Heart left ventricle (tissue), 13 donors: Measurements from ENCODE around the gene DNAJC17.

ENCODE experiments used
- POLR2A ChIP-seq, 2 donors: fragments of 450-650 bp; IDR thresholded peaks; one replicate each; pipeline ENCODE4 v1.6.1; 2017; ENCODE audit warnings: antibody characterized with exemption in 2 of 2, mild to moderate bottlenecking in 2 of 2, moderate library complexity in 2 of 2
- TF ChIP-seq, protein P1 (sequence below), 12 donors: fragments of 200-600 bp; sonication (generic) in 4 of 12; IDR thresholded peaks; one replicate each; pipeline versions ENCODE4 v1.5.0 to v1.8.0; 2018 to 2022; ENCODE audit warnings: antibody characterized with exemption in 12 of 12, mild to moderate bottlenecking in 5 of 12
- donor health status: ischemic (EF 13 %, LVEDD 7.1; RV severe dilation, severe dysfunction).
- donor health status: DM: no; HTN: yes; CAD: no.
- donor health status: DM: no; HTN: no; CAD: no.
- donor health status: ischemic (EF 25% LVEDD 6.9; RV normal size, moderate dysfunction).
- donor health status: ischemic (EF 25% LVEDD 5.7; RV mildly dilated, moderate dysfunction).
- donor health status: ischemic (EF 35%, LVEDD 5.7; RV mildly dilated, moderate dysfunction).
- donor health status: nonischemic (EF 11% LVEDD 7.7; RV severe dilation, severe dysfunction).
- donor health status: DM: yes; HTN: yes; CAD: no.
- donor health status: PGD.
- donor health status: ischemic (EF 29% LVEDD 5.4; RV normal size, mild dysfunction).
- donor health status: nonischemic (EF 23%, LVEDD 6.1; RV moderate dilation, normal function).

DNA sequence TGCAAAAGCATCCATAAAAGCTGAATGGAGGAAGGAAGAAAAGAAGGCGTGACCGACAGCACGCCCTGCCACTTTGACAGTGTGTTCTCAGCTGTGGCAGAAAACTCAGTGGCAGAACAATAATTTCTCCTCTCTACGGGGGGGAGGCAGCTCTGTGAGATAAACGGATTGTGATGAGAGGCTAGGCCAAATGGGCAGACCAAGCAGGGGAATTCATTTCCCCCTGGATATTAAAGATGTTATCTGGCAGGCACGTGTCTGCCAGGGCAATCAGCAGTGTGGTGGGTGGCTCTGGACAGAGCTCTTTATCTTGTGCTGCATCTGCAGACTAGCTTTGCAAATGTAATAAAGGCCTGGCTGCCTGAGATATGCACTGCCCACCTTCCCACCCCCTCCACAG lies 50.3 kb downstream of the DNAJC17 start:
- TF ChIP-seq, protein P1, sequence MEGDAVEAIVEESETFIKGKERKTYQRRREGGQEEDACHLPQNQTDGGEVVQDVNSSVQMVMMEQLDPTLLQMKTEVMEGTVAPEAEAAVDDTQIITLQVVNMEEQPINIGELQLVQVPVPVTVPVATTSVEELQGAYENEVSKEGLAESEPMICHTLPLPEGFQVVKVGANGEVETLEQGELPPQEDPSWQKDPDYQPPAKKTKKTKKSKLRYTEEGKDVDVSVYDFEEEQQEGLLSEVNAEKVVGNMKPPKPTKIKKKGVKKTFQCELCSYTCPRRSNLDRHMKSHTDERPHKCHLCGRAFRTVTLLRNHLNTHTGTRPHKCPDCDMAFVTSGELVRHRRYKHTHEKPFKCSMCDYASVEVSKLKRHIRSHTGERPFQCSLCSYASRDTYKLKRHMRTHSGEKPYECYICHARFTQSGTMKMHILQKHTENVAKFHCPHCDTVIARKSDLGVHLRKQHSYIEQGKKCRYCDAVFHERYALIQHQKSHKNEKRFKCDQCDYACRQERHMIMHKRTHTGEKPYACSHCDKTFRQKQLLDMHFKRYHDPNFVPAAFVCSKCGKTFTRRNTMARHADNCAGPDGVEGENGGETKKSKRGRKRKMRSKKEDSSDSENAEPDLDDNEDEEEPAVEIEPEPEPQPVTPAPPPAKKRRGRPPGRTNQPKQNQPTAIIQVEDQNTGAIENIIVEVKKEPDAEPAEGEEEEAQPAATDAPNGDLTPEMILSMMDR (IDR thresholded peaks at IDR 0.05) = no peak
- no peak for TF ChIP-seq POLR2A (IDR thresholded peaks at IDR 0.05)
